Subcutaneous adipose tissue (tissue), 4 donors: ENCODE measurements around the gene GPATCH4. TPM values are rescaled to one million over a fixed set of nuclear protein-coding genes. Genes with fewer than 3 reads are reported as not detected.

Source experiments
- CTCF ChIP-seq: fragments of 450-650 bp; IDR thresholded peaks from one replicate; pipeline ENCODE4 v1.5.1; 2016; ENCODE audit warnings: low read depth, mild to moderate bottlenecking, control low read depth, antibody characterized with exemption, moderate library complexity
- total RNA-seq, 4 donors: library from RNA; depleted of rRNA; stranded (reverse); fragments of >200 nt; gene quantifications; one replicate each; pipeline ENCODE4 v1.1.0, GENCODE V29; 2016

Gene GPATCH4
- total RNA-seq, 4 donors from 2014 or later, result 10.7 to 35.1 (median 21.4) TPM

GRCh38 chr1:156599811-156600210, 1.5 kb downstream of the GPATCH4 start:
- no peak for TF ChIP-seq CTCF

GRCh38 chr1:156598731-156599432, 2.4 kb downstream of the GPATCH4 start:
- TF ChIP-seq CTCF, result no peak

GRCh38 chr1:156598125-156598524, 3.2 kb downstream of the GPATCH4 start:
- no peak for TF ChIP-seq CTCF

- no peak for TF ChIP-seq CTCF
Measured at GRCh38 chr1:156596426-156596825, 4.9 kb downstream of the GPATCH4 start.

GRCh38 chr1:156595016-156595415, 6.3 kb downstream of the GPATCH4 start:
- TF ChIP-seq CTCF, result no peak

- TF ChIP-seq CTCF, result no peak
Measured at GRCh38 chr1:156594190-156594589, 7.1 kb downstream of the GPATCH4 start.

GRCh38 chr1:156593661-156593989, 7.7 kb downstream of the GPATCH4 start:
- TF ChIP-seq CTCF, result no peak
